GM06990 (cell line): Measurements from ENCODE around the gene AGTRAP.

Source experiments
- DNase-seq: peaks from one replicate; pipeline ENCODE4 v3.0.0-alpha.2; 2011; ENCODE audit not compliant: insufficient read length; ENCODE audit errors: extremely low read depth
- H3K27me3 ChIP-seq: replicated peaks from 2 replicates; pipeline ENCODE4 v1.6.0; 2011; ENCODE audit warnings: low read length; ENCODE audit not compliant: control insufficient read depth, insufficient read depth
- H3K36me3 ChIP-seq: 2 replicates; pipeline ENCODE4 v1.5.1; 2011; ENCODE audit warnings: low read length; ENCODE audit not compliant: control insufficient read depth, insufficient read depth
- H3K4me3 ChIP-seq: replicated peaks from 2 replicates; pipeline ENCODE4 v1.5.1; 2011; ENCODE audit warnings: low read depth, mild to moderate bottlenecking, control low read depth, low read length
- TF ChIP-seq, protein P1 (sequence below): IDR thresholded peaks from 2 replicates; pipeline ENCODE4 v1.5.1; 2011; ENCODE audit warnings: low read length, control low read depth, mild to moderate bottlenecking, inconsistent platforms; ENCODE audit not compliant: insufficient read depth, poor library complexity, severe bottlenecking

AGTRAP gene

GRCh38 chr1:11746795-11747487 is 11.0 kb downstream of the AGTRAP start:
- Histone ChIP-seq H3K4me3 (no peak overlapping the region), H3K27me3 (no peaks in the 10 kb centered on the region), H3K36me3 (no peaks in the 10 kb centered on the region; the same call in 1 of the 2 replicates)
- no peak for DNase-seq
- TF ChIP-seq, protein P1, sequence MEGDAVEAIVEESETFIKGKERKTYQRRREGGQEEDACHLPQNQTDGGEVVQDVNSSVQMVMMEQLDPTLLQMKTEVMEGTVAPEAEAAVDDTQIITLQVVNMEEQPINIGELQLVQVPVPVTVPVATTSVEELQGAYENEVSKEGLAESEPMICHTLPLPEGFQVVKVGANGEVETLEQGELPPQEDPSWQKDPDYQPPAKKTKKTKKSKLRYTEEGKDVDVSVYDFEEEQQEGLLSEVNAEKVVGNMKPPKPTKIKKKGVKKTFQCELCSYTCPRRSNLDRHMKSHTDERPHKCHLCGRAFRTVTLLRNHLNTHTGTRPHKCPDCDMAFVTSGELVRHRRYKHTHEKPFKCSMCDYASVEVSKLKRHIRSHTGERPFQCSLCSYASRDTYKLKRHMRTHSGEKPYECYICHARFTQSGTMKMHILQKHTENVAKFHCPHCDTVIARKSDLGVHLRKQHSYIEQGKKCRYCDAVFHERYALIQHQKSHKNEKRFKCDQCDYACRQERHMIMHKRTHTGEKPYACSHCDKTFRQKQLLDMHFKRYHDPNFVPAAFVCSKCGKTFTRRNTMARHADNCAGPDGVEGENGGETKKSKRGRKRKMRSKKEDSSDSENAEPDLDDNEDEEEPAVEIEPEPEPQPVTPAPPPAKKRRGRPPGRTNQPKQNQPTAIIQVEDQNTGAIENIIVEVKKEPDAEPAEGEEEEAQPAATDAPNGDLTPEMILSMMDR: no peak

- no peak for DNase-seq
- Histone ChIP-seq H3K27me3 (no peaks in the 10 kb centered on the region), H3K36me3 (no peaks in the 10 kb centered on the region; the same call in 1 of the 2 replicates), H3K4me3 (no peak overlapping the region)
- TF ChIP-seq, protein P1: no peak
Observed at GRCh38 chr1:11748294-11749202, 12.6 kb downstream of the AGTRAP start.

DNA sequence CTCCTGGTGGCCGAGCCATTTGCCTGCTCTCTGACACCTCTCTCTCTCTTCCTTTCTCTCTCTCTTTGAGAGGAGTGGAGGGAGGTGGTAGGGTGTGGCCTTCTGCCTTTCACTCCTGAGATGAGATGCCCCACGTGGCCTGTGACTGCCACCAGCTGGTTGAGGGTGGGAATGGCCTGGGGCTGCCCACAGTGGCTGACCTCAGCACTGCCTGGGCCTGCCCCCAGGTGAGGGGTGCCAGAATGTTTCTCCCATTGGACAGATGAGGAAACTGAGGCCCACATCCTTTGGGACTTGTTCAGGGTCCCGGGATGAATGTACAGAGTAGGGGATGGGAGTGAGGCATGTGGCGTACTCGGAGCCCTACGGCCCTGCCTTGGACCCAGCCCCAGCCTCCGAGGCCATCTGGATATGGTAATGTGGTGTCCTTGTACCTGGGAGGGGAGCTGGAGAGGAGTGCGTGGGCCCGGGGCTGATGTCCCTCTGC is 13.3 kb downstream of the AGTRAP start:
- Histone ChIP-seq H3K36me3 (no peaks in the 10 kb centered on the region; the same call in 1 of the 2 replicates), H3K4me3 (no peak overlapping the region), H3K27me3 (no peaks in the 10 kb centered on the region)
- TF ChIP-seq, protein P1: peak; percentile 87
- peak; percentile 57 for DNase-seq

GRCh38 chr1:11749996-11750395 is 14.1 kb downstream of the AGTRAP start:
- TF ChIP-seq, protein P1: no peak
- Histone ChIP-seq H3K4me3 (no peak overlapping the region), H3K36me3 (no peaks in the 10 kb centered on the region; the same call in 1 of the 2 replicates), H3K27me3 (no peaks in the 10 kb centered on the region)
- DNase-seq: no peak

DNA sequence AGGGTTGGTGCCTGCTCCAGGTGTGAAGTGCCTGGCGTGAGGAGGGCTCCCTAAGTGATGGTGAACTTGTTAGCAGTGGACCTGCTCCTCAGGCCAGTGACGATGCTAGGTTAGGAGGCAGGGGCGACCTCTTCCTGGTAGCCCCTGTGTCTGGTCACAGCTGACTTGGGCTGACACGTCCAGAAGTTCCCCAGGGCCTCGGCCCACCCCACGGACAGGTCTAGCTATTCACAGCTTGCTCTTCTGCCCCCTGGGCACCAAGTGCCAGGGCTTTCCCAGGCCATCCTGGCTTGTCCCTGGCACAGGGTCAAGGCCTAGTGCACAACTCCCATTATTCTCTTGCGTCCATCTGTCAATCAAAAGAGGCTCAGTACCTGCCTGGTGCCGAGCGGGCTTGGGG is 15.2 kb downstream of the AGTRAP start:
- TF ChIP-seq, protein P1: no peak
- Histone ChIP-seq H3K36me3 (no peaks in the 10 kb centered on the region; the same call in 1 of the 2 replicates), H3K4me3 (no peak overlapping the region), H3K27me3 (no peaks in the 10 kb centered on the region)
- DNase-seq: no peak
